CD4-positive, CD25-positive, alpha-beta regulatory T cell (primary cell): Measurements from ENCODE around the gene BCAR3. TPM values are rescaled to one million over a fixed set of nuclear protein-coding genes. Genes with fewer than 3 reads are reported as not detected.

ENCODE experiments used
- ATAC-seq, 2 donors: fragments of 150-1000 bp; cut with Tn5 transposase; one replicate each; pipeline ENCODE4 v1.10.0; 2021; ENCODE audit warnings: low read depth in 2 of 2, moderate number of reproducible peaks in 2 of 2, moderate library complexity in 1 of 2
- DNase-seq, 3 donors: peaks; one replicate each; pipeline versions ENCODE4 v3.0.0 to v3.0.0-alpha.2; 2012 to 2022; ENCODE audit warnings: mixed read lengths in 1 of 3
- H3K27ac ChIP-seq: one replicate; pipeline ENCODE4 v1.7.0; 2013; ENCODE audit warnings: mild to moderate bottlenecking, low read length; ENCODE audit not compliant: insufficient read depth, poor library complexity, severe bottlenecking
- H3K27me3 ChIP-seq: one replicate; pipeline ENCODE4 v1.7.0; 2013; ENCODE audit warnings: low read length; ENCODE audit not compliant: control insufficient read depth, insufficient read depth
- H3K36me3 ChIP-seq: one replicate; pipeline ENCODE4 v1.7.0; 2013; ENCODE audit warnings: mild to moderate bottlenecking, low read length, moderate library complexity; ENCODE audit not compliant: control insufficient read depth, insufficient read depth
- H3K4me1 ChIP-seq: 2 replicates; pipeline ENCODE4 v1.7.0; 2013; ENCODE audit warnings: mild to moderate bottlenecking, low read length; ENCODE audit not compliant: insufficient read depth, control insufficient read depth, poor library complexity, severe bottlenecking
- H3K4me3 ChIP-seq: one replicate; pipeline ENCODE4 v1.7.0; 2013; ENCODE audit warnings: low read depth, mild to moderate bottlenecking, low read length, moderate library complexity
- H3K9me3 ChIP-seq, 2 experiments: 1 replicate in 1 of 2; 2 replicates in 1 of 2; pipeline ENCODE4 v1.7.0; 2013; ENCODE audit warnings: low read length in 2 of 2, mild to moderate bottlenecking in 1 of 2, moderate library complexity in 1 of 2; ENCODE audit not compliant: control insufficient read depth in 2 of 2
- H3K27ac Mint-ChIP-seq, 3 donors: one replicate each; pipeline ENCODE4 v1.8.0; 2020 to 2022; ENCODE audit warnings: mild to moderate bottlenecking in 3 of 3, mixed read lengths in 3 of 3, moderate library complexity in 2 of 3
- H3K27me3 Mint-ChIP-seq: one replicate; pipeline ENCODE4 v1.8.0; 2022; ENCODE audit warnings: mild to moderate bottlenecking, mixed read lengths
- H3K36me3 Mint-ChIP-seq: one replicate; pipeline ENCODE4 v1.8.0; 2020; ENCODE audit warnings: mixed read lengths
- H3K4me1 Mint-ChIP-seq, 4 donors: one replicate each; pipeline ENCODE4 v1.8.0; 2020 to 2022; ENCODE audit warnings: mixed read lengths in 4 of 4, mild to moderate bottlenecking in 1 of 4
- H3K4me3 Mint-ChIP-seq, 4 donors: one replicate each; pipeline ENCODE4 v1.8.0; 2020 to 2022; ENCODE audit warnings: mild to moderate bottlenecking in 4 of 4, mixed read lengths in 4 of 4, moderate library complexity in 3 of 4
- H3K9me3 Mint-ChIP-seq, 7 donors: one replicate each; pipeline ENCODE4 v1.8.0; 2020 to 2022; ENCODE audit warnings: mixed read lengths in 7 of 7, mild to moderate bottlenecking in 3 of 7, moderate library complexity in 2 of 7
- polyA plus RNA-seq, 4 donors: library from polyadenylated mRNA; unstranded; fragments of 300-500 nt; fragmentation: Illumina TruSeq; gene quantifications; one replicate each; pipeline ENCODE4 v1.2.3, GENCODE V29; 2021
- total RNA-seq: library from RNA; stranded (reverse); gene quantifications from one replicate; pipeline ENCODE4 v1.2.3, GENCODE V29; 2022

BCAR3 gene
- total and polyA plus RNA-seq, 5 donors from 2014 or later = 0.44 to 0.62 (median 0.49) TPM; not detected in 2

GRCh38 chr1:93552741-93553455 is 128.7 kb downstream of the BCAR3 start:
- no peak overlapping the region for H3K4me3 ChIP-seq
- no peaks in the 10 kb centered on the region for H3K4me1 ChIP-seq
- no peak overlapping the region for H3K27ac ChIP-seq
- no peaks in the 10 kb centered on the region for H3K36me3 Mint-ChIP-seq
- H3K4me1 Mint-ChIP-seq = peaks cover 0 to 11% (median 7%) of the 10 kb centered on the region in 4 donors
- H3K27me3 Mint-ChIP-seq = no peaks in the 10 kb centered on the region
- no peaks in the 10 kb centered on the region for H3K9me3 Mint-ChIP-seq
- no peaks in the 10 kb centered on the region for H3K9me3 ChIP-seq
- peaks cover 5% of the 10 kb centered on the region for H3K27me3 ChIP-seq
- ATAC-seq (no peak), DNase-seq (peak in 1 of 3 donors; percentile 13)
- no peaks in the 10 kb centered on the region for H3K36me3 ChIP-seq
- no peak overlapping the region for H3K4me3 Mint-ChIP-seq
- peak overlapping the region in 1 of 3 donors; percentile 65 for H3K27ac Mint-ChIP-seq

GRCh38 chr1:93549811-93550210 is 131.8 kb downstream of the BCAR3 start:
- H3K4me3 ChIP-seq = no peak overlapping the region
- Mint-ChIP-seq H3K4me3 (no peak overlapping the region), H3K4me1 (peaks cover 0 to 6% (median 2%) of the 10 kb centered on the region in 4 donors), H3K9me3 (no peaks in the 10 kb centered on the region), H3K27me3 (peaks cover 7% of the 10 kb centered on the region), H3K27ac (no peak overlapping the region), H3K36me3 (no peaks in the 10 kb centered on the region)
- DNase-seq = no peak
- H3K36me3 ChIP-seq = no peaks in the 10 kb centered on the region
- H3K27ac ChIP-seq = no peak overlapping the region
- H3K27me3 ChIP-seq = peaks cover 5% of the 10 kb centered on the region
- ATAC-seq = no peak
- H3K9me3 ChIP-seq = no peaks in the 10 kb centered on the region
- no peaks in the 10 kb centered on the region for H3K4me1 ChIP-seq

GRCh38 chr1:93549131-93549530 is 132.5 kb downstream of the BCAR3 start:
- H3K9me3 ChIP-seq = no peaks in the 10 kb centered on the region
- no peak overlapping the region for H3K4me3 ChIP-seq
- peaks cover 0 to 6% (median 0%) of the 10 kb centered on the region in 4 donors for H3K4me1 Mint-ChIP-seq
- H3K36me3 Mint-ChIP-seq = no peaks in the 10 kb centered on the region
- ATAC-seq (no peak), DNase-seq (no peak)
- H3K27me3 Mint-ChIP-seq = peaks cover 7% of the 10 kb centered on the region
- no peak overlapping the region for H3K4me3 Mint-ChIP-seq
- H3K4me1 ChIP-seq = no peaks in the 10 kb centered on the region
- H3K27me3 ChIP-seq = peaks cover 5% of the 10 kb centered on the region
- no peaks in the 10 kb centered on the region for H3K9me3 Mint-ChIP-seq
- no peaks in the 10 kb centered on the region for H3K36me3 ChIP-seq
- H3K27ac Mint-ChIP-seq = no peak overlapping the region
- no peak overlapping the region for H3K27ac ChIP-seq

GRCh38 chr1:93546162-93546863 is 135.3 kb downstream of the BCAR3 start:
- no peak overlapping the region for H3K27ac ChIP-seq
- Mint-ChIP-seq H3K9me3 (no peaks in the 10 kb centered on the region), H3K27me3 (peaks cover 7% of the 10 kb centered on the region), H3K4me1 (no peaks in the 10 kb centered on the region), H3K4me3 (no peak overlapping the region), H3K36me3 (no peaks in the 10 kb centered on the region), H3K27ac (no peak overlapping the region)
- no peaks in the 10 kb centered on the region for H3K36me3 ChIP-seq
- no peak for DNase-seq
- no peaks in the 10 kb centered on the region for H3K9me3 ChIP-seq
- ATAC-seq = no peak
- peaks cover 2% of the 10 kb centered on the region for H3K27me3 ChIP-seq
- no peaks in the 10 kb centered on the region for H3K4me1 ChIP-seq
- H3K4me3 ChIP-seq = no peak overlapping the region

- no peak for DNase-seq
- peaks cover 13% of the 10 kb centered on the region for H3K27me3 Mint-ChIP-seq
- no peaks in the 10 kb centered on the region for H3K9me3 ChIP-seq
- no peaks in the 10 kb centered on the region for H3K36me3 Mint-ChIP-seq
- H3K27ac Mint-ChIP-seq = no peak overlapping the region
- H3K4me3 Mint-ChIP-seq = no peak overlapping the region
- no peaks in the 10 kb centered on the region for H3K9me3 Mint-ChIP-seq
- H3K36me3 ChIP-seq = no peaks in the 10 kb centered on the region
- H3K4me3 ChIP-seq = no peak overlapping the region
- no peaks in the 10 kb centered on the region for H3K4me1 Mint-ChIP-seq
- H3K4me1 ChIP-seq = no peaks in the 10 kb centered on the region
- no peaks in the 10 kb centered on the region for H3K27me3 ChIP-seq
- H3K27ac ChIP-seq = no peak overlapping the region
- ATAC-seq = no peak
Observed at GRCh38 chr1:93542398-93542797, 139.2 kb downstream of the BCAR3 start.

GRCh38 chr1:93541045-93541444 is 140.6 kb downstream of the BCAR3 start:
- Histone ChIP-seq H3K27ac (no peak overlapping the region), H3K4me1 (no peaks in the 10 kb centered on the region), H3K27me3 (no peaks in the 10 kb centered on the region), H3K36me3 (no peaks in the 10 kb centered on the region), H3K9me3 (no peaks in the 10 kb centered on the region), H3K4me3 (no peak overlapping the region)
- ATAC-seq (no peak), DNase-seq (no peak)
- Mint-ChIP-seq H3K4me1 (no peaks in the 10 kb centered on the region), H3K27me3 (peaks cover 13% of the 10 kb centered on the region), H3K36me3 (no peaks in the 10 kb centered on the region), H3K4me3 (no peak overlapping the region), H3K9me3 (no peaks in the 10 kb centered on the region), H3K27ac (no peak overlapping the region)

- H3K9me3 ChIP-seq = no peaks in the 10 kb centered on the region
- H3K27ac ChIP-seq = no peak overlapping the region
- no peak overlapping the region for H3K4me3 ChIP-seq
- Mint-ChIP-seq H3K4me1 (no peaks in the 10 kb centered on the region), H3K27ac (peak overlapping the region in 1 of 3 donors; percentile 78), H3K27me3 (peaks cover 10% of the 10 kb centered on the region), H3K36me3 (no peaks in the 10 kb centered on the region), H3K4me3 (no peak overlapping the region), H3K9me3 (no peaks in the 10 kb centered on the region)
- no peaks in the 10 kb centered on the region for H3K27me3 ChIP-seq
- ATAC-seq (no peak), DNase-seq (no peak)
- no peaks in the 10 kb centered on the region for H3K36me3 ChIP-seq
- no peaks in the 10 kb centered on the region for H3K4me1 ChIP-seq
Observed at GRCh38 chr1:93537924-93538323, 143.7 kb downstream of the BCAR3 start.

GRCh38 chr1:93537396-93537795 is 144.2 kb downstream of the BCAR3 start:
- H3K9me3 ChIP-seq = no peaks in the 10 kb centered on the region
- H3K36me3 ChIP-seq = no peaks in the 10 kb centered on the region
- Mint-ChIP-seq H3K27ac (no peak overlapping the region), H3K9me3 (no peaks in the 10 kb centered on the region), H3K36me3 (no peaks in the 10 kb centered on the region), H3K4me1 (no peaks in the 10 kb centered on the region), H3K4me3 (no peak overlapping the region), H3K27me3 (peaks cover 13% of the 10 kb centered on the region)
- no peak for DNase-seq
- no peak overlapping the region for H3K4me3 ChIP-seq
- H3K4me1 ChIP-seq = no peaks in the 10 kb centered on the region
- no peak for ATAC-seq
- no peak overlapping the region for H3K27ac ChIP-seq
- H3K27me3 ChIP-seq = no peaks in the 10 kb centered on the region
